CD4-positive, alpha-beta T cell (primary cell): ENCODE results near the gene VRK2. TPM values are rescaled to one million over a fixed set of nuclear protein-coding genes. Genes with fewer than 3 reads are reported as not detected.
A peak's percentile ranks its signal among the peaks of the same experiment; 100 is the strongest.

Source experiments
- ATAC-seq: fragments of 200-7000 bp; cut with Tn5 transposase; one replicate; pipeline ENCODE4 v1.10.0; 2022; ENCODE audit warnings: mild to moderate bottlenecking; ENCODE audit not compliant: poor library complexity
- CTCF ChIA-PET: fragments of 350-600 bp; sonication (Branson Sonifier 250); formaldehyde crosslinking; loops from one replicate; lab custom pipeline; 2021; ENCODE audit warnings: antibody characterized with exemption, inconsistent platforms; lab: Charles Lee
- POLR2A ChIA-PET: fragments of 350-600 bp; sonication (Branson Sonifier 250); formaldehyde crosslinking; loops from one replicate; lab custom pipeline; 2021; ENCODE audit warnings: antibody characterized with exemption, inconsistent platforms; lab: Charles Lee
- DNase-seq, 14 experiments: peaks; one replicate each; pipeline ENCODE4 v3.0.0-alpha.2; 2013 to 2020; ENCODE audit warnings: mixed read lengths in 2 of 14
- H3K27ac ChIP-seq, 2 donors: one replicate each; pipeline versions ENCODE4 v1.5.1 to v1.7.0; 2013; ENCODE audit warnings: low read length in 2 of 2, low read depth in 1 of 2, mild to moderate bottlenecking in 1 of 2
- H3K27me3 ChIP-seq, 2 experiments: 1 replicate in 1 of 2; 2 replicates in 1 of 2; pipeline versions ENCODE4 v1.6.1 to v1.7.0; 2013; ENCODE audit warnings: low read length in 2 of 2, control low read depth in 1 of 2, mild to moderate bottlenecking in 1 of 2, moderate library complexity in 1 of 2; ENCODE audit not compliant: insufficient read depth in 2 of 2, control insufficient read depth in 1 of 2
- H3K36me3 ChIP-seq: one replicate; pipeline ENCODE4 v1.6.1; 2013; ENCODE audit warnings: low read length, control low read depth; ENCODE audit not compliant: insufficient read depth
- H3K4me1 ChIP-seq: one replicate; pipeline ENCODE4 v1.6.1; 2013; ENCODE audit warnings: low read length, control low read depth; ENCODE audit not compliant: insufficient read depth
- H3K4me3 ChIP-seq: one replicate; pipeline ENCODE4 v1.5.1; 2013; ENCODE audit warnings: mild to moderate bottlenecking, low read length, moderate library complexity
- H3K9me3 ChIP-seq, 2 experiments: 1 replicate in 1 of 2; 2 replicates in 1 of 2; pipeline versions ENCODE4 v1.6.1 to v1.7.0; 2013; ENCODE audit warnings: low read length in 2 of 2, mild to moderate bottlenecking in 2 of 2, control low read depth in 1 of 2, moderate library complexity in 1 of 2; ENCODE audit not compliant: control insufficient read depth in 1 of 2, insufficient read depth in 1 of 2
- H3K27ac Mint-ChIP-seq: one replicate; pipeline ENCODE4 v1.8.0; 2020; ENCODE audit warnings: mixed read lengths
- H3K27me3 Mint-ChIP-seq: one replicate; pipeline ENCODE4 v1.8.0; 2021; ENCODE audit warnings: mixed read lengths
- H3K36me3 Mint-ChIP-seq: one replicate; pipeline ENCODE4 v1.8.0; 2021; ENCODE audit warnings: low read depth, mixed read lengths
- H3K4me1 Mint-ChIP-seq: one replicate; pipeline ENCODE4 v1.8.0; 2021; ENCODE audit warnings: low read depth, mixed read lengths
- H3K4me3 Mint-ChIP-seq: one replicate; pipeline ENCODE4 v1.8.0; 2020; ENCODE audit warnings: mild to moderate bottlenecking, mixed read lengths
- H3K9me3 Mint-ChIP-seq: one replicate; pipeline ENCODE4 v1.8.0; 2020; ENCODE audit warnings: mixed read lengths
- CTCF ChIP-seq: fragments of 200-600 bp; IDR thresholded peaks from one replicate; pipeline ENCODE4 v1.8.0; 2022; ENCODE audit warnings: antibody characterized with exemption, mild to moderate bottlenecking
- intact Hi-C, 2 experiments: fragments of 100-400 bp; cut with DNase I in 1 of 2; cut with micrococcal nuclease in 1 of 2; formaldehyde crosslinking; loops; one replicate each; pipeline versions ENCODE4 v1.15.1 to v1.9.0; 2023 to 2025; cut with DNase I, micrococcal nuclease
- total RNA-seq, 174 experiments: library from RNA in 2 of 174; stranded (reverse) in 2 of 174; gene quantifications; one replicate each; pipeline ENCODE4 v1.2.3 and lab custom pipeline; 2021 to 2026

Gene VRK2
- total RNA-seq, 2 experiments from 2014 or later: 11.1 to 11.5 TPM

- Mint-ChIP-seq H3K4me3 (no peak overlapping the region), H3K36me3 (no peaks in the 10 kb centered on the region), H3K9me3 (no peaks in the 10 kb centered on the region), H3K27me3 (no peaks in the 10 kb centered on the region), H3K27ac (no peak overlapping the region), H3K4me1 (peaks cover 12% of the 10 kb centered on the region)
- CTCF ChIA-PET: no interaction called here
- no peaks in the 10 kb centered on the region for H3K36me3 ChIP-seq
- POLR2A ChIA-PET: no interaction called here
- TF ChIP-seq CTCF: no peak
- H3K27me3 ChIP-seq: no peaks in the 10 kb centered on the region
- DNase-seq (no peak), ATAC-seq (no peak)
- H3K4me3 ChIP-seq: no peak overlapping the region
- H3K4me1 ChIP-seq: no peaks in the 10 kb centered on the region
- H3K9me3 ChIP-seq: no peaks in the 10 kb centered on the region
- intact Hi-C loops: no loop called here
- H3K27ac ChIP-seq: no peak overlapping the region
Observed at GRCh38 chr2:58027029-58027428, 19.6 kb upstream of the VRK2 start.

GRCh38 chr2:58030771-58031170 is 15.8 kb upstream of the VRK2 start:
- Mint-ChIP-seq H3K4me1 (no peaks in the 10 kb centered on the region), H3K27ac (no peak overlapping the region), H3K27me3 (no peaks in the 10 kb centered on the region), H3K9me3 (no peaks in the 10 kb centered on the region), H3K36me3 (no peaks in the 10 kb centered on the region), H3K4me3 (no peak overlapping the region)
- POLR2A ChIA-PET: interaction anchor here (1.1 kb wide), 1 partner anchor 16 kb away, joined by 5 read pairs; the partner anchor contains the start of gene VRK2
- DNase-seq (no peak), ATAC-seq (no peak)
- H3K27me3 ChIP-seq: no peaks in the 10 kb centered on the region
- H3K4me3 ChIP-seq: no peak overlapping the region
- H3K27ac ChIP-seq: no peak overlapping the region
- H3K36me3 ChIP-seq: no peaks in the 10 kb centered on the region
- CTCF ChIA-PET: no interaction called here
- no peaks in the 10 kb centered on the region for H3K9me3 ChIP-seq
- intact Hi-C loops: no loop called here
- TF ChIP-seq CTCF: no peak
- H3K4me1 ChIP-seq: no peaks in the 10 kb centered on the region

- ATAC-seq: no peak
- no peak overlapping the region for H3K27ac Mint-ChIP-seq
- peak in 2 of 14 experiments; percentile 24 to 29 for DNase-seq
- no peaks in the 10 kb centered on the region for H3K36me3 Mint-ChIP-seq
- H3K4me3 Mint-ChIP-seq: no peak overlapping the region
- CTCF ChIA-PET: interaction anchor here (0.6 kb wide), 1 partner anchor 158 kb away, joined by 3 read pairs; no protein-coding TSS in a partner anchor
- TF ChIP-seq CTCF: no peak
- Histone ChIP-seq H3K27ac (no peak overlapping the region), H3K9me3 (no peaks in the 10 kb centered on the region), H3K36me3 (no peaks in the 10 kb centered on the region), H3K4me3 (no peak overlapping the region), H3K4me1 (no peaks in the 10 kb centered on the region), H3K27me3 (no peaks in the 10 kb centered on the region)
- intact Hi-C loops: no loop called here
- H3K4me1 Mint-ChIP-seq: no peaks in the 10 kb centered on the region
- POLR2A ChIA-PET: interaction anchor here (1.1 kb wide), 1 partner anchor 14 kb away, joined by 5 read pairs; the partner anchor contains the start of gene VRK2
- no peaks in the 10 kb centered on the region for H3K9me3 Mint-ChIP-seq
- H3K27me3 Mint-ChIP-seq: no peaks in the 10 kb centered on the region
Observed at GRCh38 chr2:58032016-58032763, 14.4 kb upstream of the VRK2 start.
